Measurements from ENCODE around the gene TAP1. TPM values are rescaled to one million over a fixed set of nuclear protein-coding genes. Genes with fewer than 3 reads are reported as not detected.

Gene TAP1
- total RNA-seq: 13.0 and 26.2 TPM in 2 replicates

DNA sequence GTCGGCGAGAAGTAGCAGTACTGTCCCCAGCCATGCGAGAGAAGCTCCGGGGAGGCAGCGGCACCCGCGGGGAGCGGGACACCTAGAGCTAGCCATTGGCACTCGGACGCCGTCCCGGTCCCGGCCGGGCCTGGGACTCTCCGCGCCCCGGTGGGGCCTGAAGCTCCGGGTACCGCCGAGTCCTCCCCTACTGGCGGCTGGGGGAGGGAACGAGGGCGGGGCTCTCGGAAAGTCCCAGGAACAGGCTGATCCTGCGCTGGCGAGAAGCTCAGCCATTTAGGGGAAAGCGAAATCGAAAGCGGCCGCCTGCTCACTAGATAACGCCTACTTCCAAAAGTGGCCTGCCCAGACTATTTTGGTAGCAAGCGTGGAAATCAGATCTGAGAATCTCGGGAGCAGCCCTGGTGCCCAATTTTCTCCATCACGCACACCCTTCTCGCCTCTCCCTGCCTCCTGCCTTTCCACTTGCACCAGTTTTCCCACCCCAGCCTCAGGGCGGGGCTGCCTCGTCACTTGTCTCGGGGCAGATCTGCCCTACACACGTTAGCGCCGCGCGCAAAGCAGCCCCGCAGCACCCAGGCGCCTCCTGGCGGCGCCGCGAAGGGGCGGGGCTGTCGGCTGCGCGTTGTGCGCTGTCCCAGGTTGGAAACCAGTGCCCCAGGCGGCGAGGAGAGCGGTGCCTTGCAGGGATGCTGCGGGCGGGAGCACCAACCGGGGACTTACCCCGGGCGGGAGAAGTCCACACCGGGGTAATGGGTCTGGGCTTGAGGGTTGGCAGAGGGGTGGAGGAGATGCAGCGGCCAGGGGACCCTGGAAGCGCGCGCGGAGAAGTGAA lies at the start of gene TAP1, which contains the start of gene PSMB9:
Gene TAP1 (minus strand): TSS at position 164 of the 835 bp plus-strand sequence. CDS start 68 bp downstream, at position 96.
Gene PSMB9 (plus strand): TSS at position 652 of the 835 bp plus-strand sequence. CDS start 38 bp downstream, at position 690.

DNA sequence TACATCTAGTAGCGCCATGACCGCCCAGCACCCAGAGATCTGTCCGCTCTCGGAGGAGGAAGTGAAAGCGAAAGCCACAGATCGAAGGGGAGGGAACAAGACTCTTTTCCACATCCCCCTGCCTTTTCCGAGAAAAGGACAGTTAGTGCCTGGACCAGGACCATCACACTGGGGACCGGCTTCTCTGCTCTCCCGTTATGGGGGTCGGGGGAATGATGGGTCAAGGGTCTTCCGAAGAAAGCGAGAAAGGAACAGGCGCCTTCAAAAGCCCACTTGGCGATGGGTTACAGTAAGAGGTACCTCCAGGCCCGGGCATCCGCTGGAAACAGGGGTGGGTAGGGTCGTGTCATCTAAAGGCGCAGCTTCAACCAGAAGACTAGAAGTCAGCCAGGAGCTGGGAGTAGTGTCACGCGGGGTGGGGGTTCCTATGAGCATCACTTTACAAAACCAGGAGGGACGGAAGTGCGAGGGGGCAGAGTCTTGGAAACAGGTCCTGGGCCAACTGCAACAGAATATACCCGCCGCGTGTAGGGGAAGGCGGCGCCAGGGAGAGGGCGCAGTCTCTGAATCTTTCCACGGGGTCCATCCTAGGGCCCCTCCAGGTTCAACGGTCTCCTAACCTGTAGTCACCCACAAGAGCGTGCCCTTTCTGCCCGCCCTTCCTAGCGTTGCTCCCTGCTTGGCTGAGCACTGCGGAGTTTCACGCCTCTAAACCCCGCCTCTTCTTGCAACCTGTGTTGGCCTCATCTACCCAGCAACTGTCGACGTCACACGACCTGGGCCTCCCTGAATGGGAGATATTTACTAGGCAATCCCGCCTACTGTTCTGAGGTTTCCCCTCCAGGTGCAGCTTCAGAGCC lies 9.3 kb downstream of the TAP1 start, which contains the start of gene PSMB8:
Gene PSMB8 (minus strand): TSS at position 69 of the 860 bp plus-strand sequence. CDS start 51 bp downstream, at position 18.

GRCh38 chr6:32838114-32838958 lies 15.2 kb downstream of the TAP1 start, which contains the start of gene TAP2:
Gene TAP2 (minus strand): TSS chr6:32838739. CDS start chr6:32838233, 506 bp downstream.

DNA sequence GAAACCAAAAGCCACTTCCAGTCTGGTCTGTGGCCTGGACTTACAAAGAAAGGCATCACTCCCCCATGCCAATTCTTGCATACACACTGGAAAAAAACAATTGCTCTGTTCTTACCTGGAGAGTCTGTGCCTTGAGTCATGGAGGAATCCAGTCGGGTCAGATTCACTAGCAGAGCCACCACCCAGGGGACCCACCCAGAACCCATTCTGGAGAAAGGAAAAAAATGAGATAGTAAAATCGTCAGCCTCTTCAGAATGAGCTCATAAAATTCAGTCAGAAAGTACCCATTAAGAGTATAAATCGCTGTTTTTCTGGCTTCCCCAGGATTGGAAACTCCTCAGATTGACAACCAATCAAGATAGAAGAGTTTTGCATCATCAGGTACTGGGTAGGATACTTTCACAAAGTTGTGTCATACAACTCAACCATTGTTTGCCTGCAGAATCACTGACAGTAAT lies 36.7 kb downstream of the TAP1 start, which contains the start of gene HLA-DOB:
Gene HLA-DOB (minus strand): TSS at position 257 of the 459 bp plus-strand sequence. CDS start 51 bp downstream, at position 206.

Small RNA genes within 50 kb of the gene (small RNA-seq; reads per million reads assigned to genes)
- gene HLA-Z: not detected

Other genes with a start within 250 kb of the TAP1 start
- gene HLA-DQA1, start 216.3 kb downstream of the TAP1 start, total RNA-seq: not detected in 2 replicates
- 0.22 TPM in 1 of 2 replicates, not detected in the other for gene HLA-DQB1, start 187.0 kb downstream of the TAP1 start, total RNA-seq
- not detected in 2 replicates for gene HLA-DQA2, start 112.3 kb downstream of the TAP1 start, total RNA-seq
- not detected in 2 replicates for gene HLA-DQB2, start 90.2 kb downstream of the TAP1 start, total RNA-seq
- gene HLA-DOB, start 36.7 kb downstream of the TAP1 start, total RNA-seq: 1.2 and 3.0 TPM in 2 replicates
- 24.7 and 73.0 TPM in 2 replicates for gene TAP2, start 15.0 kb downstream of the TAP1 start, total RNA-seq
- gene PSMB8, start 9.7 kb downstream of the TAP1 start, total RNA-seq: 6.9 and 11.8 TPM in 2 replicates
- gene PSMB9, start 488 bp upstream of the TAP1 start, total RNA-seq: 0.39 and 0.87 TPM in 2 replicates
- gene HLA-DMB, start 87.3 kb upstream of the TAP1 start, total RNA-seq: under 0.01 TPM in 1 of 2 replicates, not detected in the other
- gene HLA-DMA, start 99.4 kb upstream of the TAP1 start, total RNA-seq: 3.1 and 6.3 TPM in 2 replicates
- 144 and 181 TPM in 2 replicates for gene BRD2, start 114.9 kb upstream of the TAP1 start, total RNA-seq
- not detected in 2 replicates for gene HLA-DOA, start 155.9 kb upstream of the TAP1 start, total RNA-seq
- 9.0 and 14.9 TPM in 2 replicates for gene HLA-DPA1, start 219.9 kb upstream of the TAP1 start, total RNA-seq
- gene HLA-DPB1, start 222.3 kb upstream of the TAP1 start, total RNA-seq: 46.8 and 57.7 TPM in 2 replicates